ENCODE data around the gene FRA10AC1.

The FRA10AC1 gene, protein sequence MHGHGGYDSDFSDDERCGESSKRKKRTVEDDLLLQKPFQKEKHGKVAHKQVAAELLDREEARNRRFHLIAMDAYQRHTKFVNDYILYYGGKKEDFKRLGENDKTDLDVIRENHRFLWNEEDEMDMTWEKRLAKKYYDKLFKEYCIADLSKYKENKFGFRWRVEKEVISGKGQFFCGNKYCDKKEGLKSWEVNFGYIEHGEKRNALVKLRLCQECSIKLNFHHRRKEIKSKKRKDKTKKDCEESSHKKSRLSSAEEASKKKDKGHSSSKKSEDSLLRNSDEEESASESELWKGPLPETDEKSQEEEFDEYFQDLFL

DNA sequence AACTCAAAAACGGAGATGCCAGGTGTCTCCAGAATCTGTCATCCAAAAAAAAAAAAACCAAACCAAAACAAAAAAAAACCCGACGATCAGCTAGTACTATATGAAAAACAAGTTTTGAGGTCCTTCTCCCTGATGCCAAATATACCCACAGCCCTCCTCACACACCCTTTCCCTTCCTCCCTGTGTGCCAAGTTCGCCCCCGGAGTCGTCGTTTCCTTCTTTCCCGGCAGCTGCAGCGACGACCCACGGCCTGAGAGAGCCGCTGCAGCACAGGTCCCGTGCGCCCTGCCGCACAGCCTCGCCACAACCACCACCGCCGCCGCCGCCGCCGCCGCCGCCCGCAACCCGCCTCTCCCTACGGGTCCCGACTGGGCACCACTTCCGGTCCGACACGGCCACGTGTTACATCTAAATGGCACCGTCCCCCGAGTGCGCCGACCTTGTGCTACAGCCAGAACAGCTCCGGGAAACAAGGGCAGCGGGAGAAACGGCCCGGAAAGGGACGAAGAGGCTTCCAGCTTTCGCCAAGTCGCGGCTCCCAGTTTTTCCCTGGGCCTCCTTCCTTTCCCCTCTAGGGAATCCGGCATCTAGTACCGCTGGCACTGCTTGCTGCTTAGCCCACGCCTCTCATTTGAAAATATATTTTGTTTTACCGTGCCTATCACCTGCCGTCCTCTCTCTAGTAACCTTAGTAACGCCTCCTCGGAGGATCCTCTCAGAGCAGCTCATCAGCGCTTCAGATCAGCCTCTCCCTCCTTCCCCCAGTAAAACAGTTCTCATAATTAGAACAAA, at the start of gene FRA10AC1:
Gene FRA10AC1, minus strand, starts transcription at position 383 of the 792 bp plus-strand sequence. CDS start 2,486 bp downstream, outside the sequence.
- peak; percentile 97 for DNase-seq

DNA sequence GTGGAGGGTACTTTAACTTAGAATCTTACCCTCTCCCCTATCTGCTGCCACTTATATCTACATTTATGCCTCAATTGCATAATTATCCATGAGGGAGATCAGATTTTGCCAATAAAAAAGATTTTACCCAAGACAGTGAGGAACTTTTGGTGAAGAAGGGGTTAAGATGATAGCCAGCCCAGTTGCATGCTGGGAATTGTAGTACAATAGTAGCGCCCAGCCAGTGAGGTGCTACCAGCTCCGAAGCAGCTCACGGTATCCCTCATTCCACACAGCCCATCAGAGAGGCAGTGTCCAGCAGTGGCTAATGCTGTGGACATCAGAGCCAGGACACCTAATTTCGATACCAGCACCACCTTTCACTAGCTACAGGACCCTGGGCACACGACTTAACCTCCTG, 49.4 kb upstream of the FRA10AC1 start:
- no peak for DNase-seq

DNA sequence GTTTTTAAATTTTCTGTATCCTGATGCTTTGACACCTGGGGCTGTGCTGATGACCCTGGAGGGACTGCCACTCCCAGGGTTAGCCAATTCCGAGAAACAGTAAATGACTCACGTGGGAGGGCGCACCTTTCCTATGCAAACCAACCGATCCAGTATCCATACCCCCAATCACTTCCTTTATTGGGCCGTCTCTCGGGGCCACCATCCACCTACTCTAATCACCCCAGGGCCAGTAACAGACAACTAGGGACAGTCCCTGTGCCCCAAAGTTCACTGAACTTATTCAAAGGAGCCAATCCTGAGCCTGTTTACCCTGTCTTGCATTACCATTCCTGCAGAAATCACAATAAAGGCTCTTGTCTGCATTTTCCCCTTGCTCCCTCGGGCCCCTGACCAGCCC, 48.7 kb upstream of the FRA10AC1 start:
- DNase-seq: no peak

DNA sequence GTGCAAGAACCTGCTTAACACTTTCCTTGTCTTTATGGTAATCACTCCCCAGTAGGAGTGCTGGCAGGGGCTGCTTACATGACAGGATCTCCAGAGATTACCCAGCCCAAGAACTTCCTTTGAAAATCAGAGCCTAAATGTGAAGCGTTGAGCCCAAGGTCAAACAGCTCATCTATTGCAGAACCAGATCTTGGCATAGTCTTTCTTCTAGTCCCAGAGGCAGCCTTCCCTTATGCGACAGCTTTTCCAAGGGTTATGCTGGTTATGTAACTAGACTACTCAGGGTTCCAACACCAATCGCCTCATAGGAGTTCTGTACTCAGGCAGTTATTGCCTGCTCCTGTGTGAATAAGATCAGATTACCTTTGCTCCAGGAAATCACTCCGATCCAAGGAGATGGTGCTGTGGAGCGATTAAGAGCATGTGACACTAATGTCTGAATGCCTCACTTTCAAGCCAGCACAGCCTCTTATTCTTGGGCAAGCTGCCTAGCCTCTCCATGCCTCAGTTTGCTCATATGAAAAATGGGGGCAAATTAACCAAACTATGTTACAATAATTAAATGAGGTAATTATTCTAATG, 46.9 kb upstream of the FRA10AC1 start:
- no peak for DNase-seq

DNA sequence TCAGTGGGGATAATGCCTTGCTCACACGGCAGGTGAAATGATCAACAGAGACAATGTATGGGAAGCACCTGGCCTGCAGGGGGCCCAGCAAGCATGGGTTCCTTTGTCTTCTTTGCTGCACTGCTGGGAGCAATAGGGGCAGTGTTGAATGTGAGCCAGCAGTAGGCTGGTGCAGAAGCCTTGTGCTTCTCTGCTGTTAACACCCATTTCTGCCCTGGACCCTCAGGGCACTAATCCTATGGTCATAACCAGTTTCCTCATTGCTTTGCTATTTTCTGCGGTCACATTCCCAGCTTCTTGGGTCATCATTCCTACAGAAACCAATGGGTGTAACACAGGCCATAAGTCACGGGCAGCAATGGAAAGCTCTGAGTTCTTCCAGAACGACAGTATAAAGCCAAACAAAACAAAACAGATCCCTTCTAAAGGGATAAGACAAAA, 44.5 kb upstream of the FRA10AC1 start:
- DNase-seq: no peak

DNA sequence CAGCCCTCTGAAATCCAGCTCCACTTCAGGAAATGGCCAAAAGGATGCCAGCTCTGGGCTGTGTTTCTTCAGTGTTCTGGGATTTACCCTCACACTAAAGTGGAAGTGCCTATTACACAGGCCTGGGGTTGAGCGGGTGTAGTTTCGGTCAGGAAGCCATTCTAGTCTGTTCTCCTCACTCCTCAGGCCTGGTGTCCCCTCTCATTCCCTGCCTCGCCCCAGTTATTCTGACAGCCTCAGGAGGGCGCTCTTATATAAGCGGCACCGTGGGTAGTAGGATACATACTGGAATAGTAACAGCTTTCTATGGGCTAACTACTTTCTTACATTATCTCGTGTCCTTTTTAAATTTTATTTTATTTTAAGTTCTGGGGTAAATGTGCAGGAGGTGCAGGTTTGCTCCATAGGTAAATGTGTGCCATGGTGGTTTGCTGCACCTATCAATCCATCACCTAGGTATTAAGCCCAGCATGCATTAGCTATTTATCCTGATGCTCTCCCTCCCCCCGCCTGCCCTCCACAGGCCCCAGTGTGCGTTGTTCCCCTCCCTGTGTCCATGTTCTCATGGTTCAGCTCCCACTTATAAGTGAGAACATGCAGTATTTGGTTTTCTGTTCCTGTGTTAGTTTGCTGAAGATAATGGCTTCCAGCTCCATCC, 43.1 kb upstream of the FRA10AC1 start:
- no peak for DNase-seq

DNA sequence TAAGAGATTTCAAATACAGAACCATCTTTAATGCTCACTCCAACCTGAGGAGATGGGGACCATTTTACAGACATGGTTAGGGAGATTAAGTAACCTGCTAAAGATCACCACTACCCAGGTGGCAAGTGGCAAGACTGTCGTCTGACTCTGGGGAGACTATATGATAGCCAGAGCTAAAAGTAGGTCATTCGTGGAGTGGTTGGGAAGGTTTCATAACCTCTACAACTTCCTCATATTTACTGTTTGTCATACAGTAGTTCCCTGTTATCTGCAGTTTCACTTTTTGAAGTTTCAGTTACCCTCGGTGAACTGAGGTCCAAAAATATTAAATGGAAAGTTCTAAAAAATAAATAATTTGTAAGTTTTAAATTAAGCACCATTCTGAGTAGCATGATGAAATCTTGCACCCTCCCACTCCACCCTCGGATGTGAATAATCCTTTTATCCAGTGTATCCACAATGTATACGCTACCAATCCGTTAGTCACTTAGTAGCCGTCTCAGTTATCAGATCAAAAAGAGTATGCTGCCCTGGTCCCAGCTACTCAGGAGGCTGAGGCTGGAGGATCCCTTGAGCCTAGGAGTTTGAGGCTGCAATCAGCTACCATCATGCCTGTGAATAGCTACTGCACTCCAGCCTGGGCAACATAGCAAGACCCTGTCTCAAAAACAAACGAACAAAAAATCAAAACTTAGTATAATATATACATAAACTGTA, 40.4 kb upstream of the FRA10AC1 start:
- DNase-seq: no peak

DNA sequence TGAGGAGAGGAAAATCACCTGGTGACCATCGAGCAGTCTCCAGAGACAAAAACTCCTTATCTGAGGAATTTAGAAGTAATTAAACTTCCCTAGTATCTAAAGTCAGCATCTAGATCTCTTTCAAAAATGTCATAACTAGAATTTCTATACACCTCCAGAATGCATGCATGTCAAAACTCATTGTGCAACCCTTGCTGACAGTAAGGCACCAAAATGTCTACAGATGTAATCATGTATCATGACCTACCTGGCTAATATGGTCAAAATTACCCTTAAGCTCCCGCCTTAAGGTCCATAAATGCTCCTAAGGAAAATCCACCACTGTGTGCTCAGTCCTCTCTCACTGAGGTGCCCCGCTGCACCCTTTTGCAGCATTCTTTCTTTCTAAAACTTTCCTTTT, 39.0 kb upstream of the FRA10AC1 start:
- no peak for DNase-seq

DNA sequence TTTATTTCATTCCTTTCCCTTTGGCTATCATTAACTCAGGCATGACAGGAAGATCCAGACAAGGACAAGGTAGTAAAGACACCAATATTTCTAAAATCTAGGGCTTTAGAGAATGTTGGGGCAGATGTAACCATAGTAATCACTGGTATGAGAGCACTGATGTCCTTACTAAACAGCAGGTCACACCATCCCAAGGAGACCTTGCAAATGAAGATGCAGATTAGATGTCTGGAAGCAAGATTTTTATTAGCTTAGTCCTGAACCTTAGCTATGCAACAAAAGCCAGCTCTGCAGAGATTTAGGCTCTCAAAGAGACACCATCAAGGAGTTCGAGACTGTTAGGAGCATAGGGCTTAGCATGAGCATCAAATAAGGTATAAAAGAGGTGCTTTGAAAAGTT, 23.6 kb upstream of the FRA10AC1 start:
- DNase-seq: no peak

DNA sequence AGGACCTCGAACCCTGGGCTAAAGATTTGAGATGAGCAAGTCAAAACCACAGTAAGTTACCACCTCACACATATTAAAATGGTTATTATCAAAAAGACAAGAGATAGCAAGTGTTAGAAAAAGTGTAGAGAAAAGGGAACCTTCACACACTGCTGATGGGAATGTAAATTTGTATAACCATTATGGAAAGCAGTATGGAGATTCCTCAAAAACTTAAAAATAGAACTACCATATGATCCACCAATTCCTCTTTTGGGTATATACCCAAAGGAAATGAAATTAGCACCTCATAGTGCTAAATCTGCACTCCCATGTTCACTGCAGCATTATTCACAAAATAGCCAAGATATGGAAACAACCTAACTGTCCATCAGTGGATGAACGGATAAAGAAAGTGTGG, 20.8 kb upstream of the FRA10AC1 start:
- DNase-seq: no peak

DNA sequence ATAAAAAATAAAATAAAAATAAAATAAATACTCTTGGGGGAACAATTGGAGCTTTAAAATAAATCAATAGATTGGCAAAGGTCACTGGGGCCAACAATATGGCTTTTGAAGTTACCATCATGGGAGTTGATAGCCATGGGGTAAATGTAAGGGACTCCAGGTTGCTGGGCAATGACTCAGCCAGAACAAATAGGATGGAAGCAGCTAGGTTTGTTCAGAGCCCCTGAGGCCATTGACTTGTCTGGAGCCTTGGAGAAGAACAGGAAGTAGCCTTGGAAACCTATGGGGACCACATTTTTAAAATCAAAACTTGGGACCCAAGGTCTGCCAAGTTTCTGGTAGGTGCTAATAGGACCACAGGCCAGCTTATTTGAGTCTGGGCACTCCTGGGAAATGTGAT, 20.2 kb upstream of the FRA10AC1 start:
- no peak for DNase-seq

DNA sequence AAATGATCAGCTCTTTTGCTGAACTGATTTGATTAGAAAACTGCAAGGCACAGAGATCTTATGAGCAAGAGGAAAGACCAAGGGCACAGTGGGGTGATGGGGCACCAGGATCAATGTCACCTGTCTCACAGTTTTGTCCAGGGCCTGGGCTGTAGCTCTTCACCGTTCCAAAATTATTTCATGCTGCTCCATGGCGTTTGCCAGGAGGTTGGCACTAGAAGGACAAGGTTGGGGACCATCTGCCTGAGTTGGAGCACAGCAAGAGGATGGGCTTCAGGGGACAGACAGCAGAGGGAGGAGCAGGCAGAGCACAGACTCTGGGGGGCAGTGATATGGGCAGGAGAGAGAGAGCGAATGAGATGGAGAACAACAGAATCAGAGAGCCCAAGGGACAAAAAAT, 17.5 kb upstream of the FRA10AC1 start:
- DNase-seq: no peak

DNA sequence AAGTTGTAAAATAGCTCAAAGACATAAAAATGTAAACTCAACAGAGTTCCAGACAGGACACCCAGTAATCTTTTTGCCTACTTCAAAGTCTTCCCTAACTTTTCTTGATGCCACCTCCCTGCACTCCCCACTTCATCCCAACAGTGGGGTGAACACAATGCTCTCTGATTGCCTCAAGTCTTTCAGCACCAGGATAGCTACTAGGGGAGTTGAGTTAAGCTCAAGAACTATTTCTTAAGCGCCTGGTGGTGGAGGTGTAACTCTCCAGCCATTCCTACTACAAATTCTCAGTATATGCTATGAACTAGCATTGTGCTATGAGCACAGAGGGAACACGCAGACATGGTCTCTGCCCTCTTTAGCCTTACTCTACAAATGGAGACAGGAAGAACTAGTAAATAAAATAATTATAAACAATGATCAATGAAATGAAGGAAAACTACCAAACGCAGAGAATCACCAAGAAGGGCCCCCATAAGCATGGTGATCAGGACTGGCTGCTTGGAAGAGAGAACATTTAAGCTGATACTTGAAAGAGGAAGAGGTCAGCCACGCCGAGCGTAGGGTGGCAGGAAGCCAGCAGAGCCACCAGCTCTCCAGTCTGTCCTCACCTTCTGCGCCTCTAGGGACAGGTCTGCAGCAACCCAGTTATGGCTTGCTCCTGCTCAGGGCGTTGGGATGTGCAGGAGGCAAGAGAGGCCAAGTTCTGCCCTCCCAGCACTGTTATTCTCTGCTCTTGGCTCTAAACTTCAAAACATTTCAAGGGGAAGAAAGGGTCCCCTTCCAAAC, 16.7 kb upstream of the FRA10AC1 start:
- no peak for DNase-seq

DNA sequence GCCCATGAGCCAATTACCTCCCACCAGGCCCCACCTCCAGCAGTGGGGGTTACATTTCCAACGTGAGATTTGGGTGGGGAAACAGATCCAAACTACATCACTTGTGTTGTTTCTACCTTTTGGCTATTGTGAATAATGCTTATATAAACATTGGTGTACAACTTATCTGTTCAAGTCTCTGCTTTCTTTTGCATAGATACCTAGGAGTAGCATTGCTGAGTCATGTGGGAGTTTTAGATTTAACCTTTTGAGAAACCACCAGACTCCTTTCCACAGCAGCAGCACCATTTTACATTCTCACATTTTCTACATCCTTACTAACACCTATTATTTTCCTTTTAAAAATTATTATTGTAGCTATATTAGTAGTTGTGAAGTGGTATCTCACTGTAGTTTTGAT, 14.4 kb upstream of the FRA10AC1 start:
- DNase-seq: no peak

DNA sequence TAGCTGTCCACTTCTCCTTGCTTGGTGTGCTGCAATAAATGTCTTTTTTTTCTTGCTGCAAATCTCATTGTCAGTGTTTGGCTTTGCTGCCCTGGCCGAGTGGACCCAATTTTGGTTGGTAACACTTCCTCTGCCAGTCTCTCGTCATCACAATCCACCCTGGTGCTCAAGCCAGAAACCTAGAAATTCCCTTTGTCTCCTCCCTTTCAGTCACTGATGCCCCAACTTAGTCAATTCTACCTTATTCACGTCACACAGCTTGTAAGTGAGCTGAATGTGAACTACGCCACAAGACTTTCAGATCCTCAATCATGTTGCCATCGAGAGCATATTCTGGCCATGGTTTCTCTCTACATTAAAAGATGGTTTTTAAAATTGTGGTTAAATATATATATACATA, 13.0 kb upstream of the FRA10AC1 start:
- DNase-seq: no peak

DNA sequence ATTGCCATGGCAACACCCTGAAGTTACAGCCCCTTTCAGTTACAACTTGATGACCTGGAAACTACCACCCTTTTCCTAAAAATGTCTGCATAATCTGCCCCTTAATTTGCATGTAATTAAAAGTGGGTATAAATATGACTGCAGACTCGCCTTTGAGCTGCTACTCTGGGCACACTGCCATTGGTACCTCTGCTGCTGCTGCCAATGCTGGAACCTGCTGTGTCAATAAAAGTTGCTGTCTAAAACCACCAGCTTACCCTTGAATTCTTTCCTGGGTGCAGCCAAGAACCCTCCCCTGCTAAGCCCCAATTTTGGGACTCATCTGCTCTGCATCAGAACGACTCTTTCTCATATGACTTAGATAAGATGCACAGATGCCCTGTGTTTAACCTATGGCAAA, 10.2 kb upstream of the FRA10AC1 start:
- DNase-seq: no peak

DNA sequence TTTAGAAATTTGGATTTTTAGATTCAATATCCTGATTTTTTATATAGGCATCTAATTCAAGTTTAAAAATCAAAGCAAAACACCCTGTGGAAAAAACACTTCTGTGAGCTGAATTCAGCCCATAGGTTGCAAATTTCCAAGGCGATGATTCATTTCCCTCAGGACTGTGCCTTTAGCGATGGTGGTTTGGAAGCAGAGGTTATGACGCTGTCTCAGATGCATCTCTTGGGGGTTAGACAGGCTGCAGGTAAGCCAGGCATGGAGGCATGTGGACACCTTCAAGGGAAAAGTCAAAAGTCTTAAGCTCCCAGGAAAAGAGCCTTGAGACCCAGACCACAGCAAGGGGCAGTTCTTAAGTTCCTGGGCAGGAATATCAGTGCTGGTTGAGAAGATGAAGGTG, 9.5 kb upstream of the FRA10AC1 start:
- no peak for DNase-seq

DNA sequence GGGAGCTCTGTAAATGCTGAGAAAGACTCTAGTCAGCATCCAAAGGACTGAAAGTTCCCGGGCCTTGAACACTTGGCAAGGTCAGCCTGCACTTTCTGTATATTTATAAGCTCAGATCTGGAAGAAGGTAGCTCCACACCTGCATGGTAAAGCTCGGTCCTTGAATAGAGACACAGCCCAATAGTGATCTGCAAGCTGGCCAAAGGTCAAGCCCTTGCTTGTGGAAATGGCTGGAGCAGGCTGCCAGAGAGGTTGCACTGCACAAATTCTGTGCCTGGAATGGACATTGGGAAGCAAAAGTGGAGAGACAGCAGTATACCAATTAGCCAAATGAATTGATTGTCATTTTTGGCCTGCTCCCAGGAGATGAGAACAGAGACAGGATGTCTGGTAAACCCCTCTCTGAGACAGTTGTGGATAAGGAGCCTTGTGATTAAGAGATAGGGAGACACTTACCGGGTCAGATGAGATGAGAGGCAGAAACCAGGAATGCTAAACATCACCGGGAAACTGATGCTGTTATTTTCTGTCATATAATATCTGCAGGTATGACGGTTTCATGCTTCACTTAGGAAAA, 8.0 kb upstream of the FRA10AC1 start:
- no peak for DNase-seq

DNA sequence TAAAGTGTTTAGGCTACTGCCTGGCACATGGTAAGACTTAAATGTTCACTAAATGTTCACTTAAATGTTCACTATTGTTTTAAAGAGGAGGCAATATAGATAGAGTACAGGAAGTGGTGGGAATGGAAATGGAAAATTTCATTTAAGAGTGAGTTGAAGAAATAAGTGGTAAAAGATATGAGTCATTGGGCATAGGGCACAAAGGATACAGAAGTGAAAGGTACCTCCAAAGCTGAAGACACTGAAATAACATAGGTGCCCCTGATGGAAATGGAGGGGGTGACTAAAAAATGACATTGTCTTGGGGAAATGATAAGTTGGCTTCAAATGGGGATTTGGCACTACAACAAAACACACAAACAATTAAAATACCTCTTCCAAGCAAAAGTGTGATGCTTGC, 5.2 kb upstream of the FRA10AC1 start:
- DNase-seq: no peak

DNA sequence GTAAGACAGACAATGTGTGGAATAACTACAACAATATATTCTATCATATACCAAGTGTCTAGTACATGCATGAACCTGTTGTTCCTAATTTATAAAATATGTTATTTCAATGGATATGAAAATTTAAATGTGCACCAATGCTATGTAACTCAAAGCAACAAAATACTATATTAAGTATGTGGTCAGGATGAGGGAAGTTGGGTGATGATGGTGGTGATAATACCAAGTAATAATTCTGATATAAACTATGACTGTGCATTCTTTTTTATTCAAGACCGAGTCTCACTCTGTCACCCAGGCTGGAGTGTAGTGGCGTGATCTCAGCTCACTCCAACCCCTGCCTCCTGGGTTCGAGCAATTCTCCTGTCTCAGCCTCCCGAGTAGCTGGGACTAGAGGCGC, 2.1 kb upstream of the FRA10AC1 start:
- no peak for DNase-seq

DNA sequence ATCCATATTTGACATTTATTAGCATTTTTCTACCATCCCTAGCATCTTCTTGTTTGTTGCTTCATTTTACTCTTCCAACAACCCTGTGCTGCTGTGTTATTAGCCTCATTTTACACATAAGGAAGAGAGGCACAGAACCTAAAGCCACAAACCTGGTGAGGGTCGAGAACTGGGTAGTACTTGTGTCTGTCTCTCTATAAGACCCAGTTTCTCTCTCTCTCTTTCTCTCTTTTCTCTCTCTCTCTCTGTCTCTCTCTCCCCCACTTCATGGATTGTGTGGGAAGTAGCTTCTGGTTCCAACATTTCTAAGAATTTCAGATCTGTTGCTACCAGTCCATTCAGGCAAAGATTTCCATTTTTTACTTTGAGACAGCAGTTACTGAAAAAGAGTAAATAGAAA, 1.4 kb upstream of the FRA10AC1 start:
- DNase-seq: no peak

DNA sequence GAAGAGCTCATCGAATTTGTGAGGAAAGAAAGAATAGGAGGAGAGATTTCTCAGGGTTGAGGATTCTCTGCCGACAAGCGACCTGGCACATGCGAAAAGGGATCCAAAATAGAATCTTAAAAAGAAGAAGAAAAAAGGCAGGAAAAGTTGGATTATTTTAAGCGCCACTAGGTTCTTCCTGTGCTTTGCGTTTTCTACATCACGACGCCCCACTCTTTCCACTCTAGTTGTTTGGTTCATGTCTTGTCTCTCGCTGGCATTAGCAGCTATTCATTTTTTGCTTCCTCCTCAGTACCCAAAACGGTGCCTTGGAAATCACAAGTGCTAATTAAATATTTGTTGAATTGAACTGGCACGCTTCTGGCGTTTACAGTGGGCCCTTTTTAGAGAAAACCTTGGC, 674 bp upstream of the FRA10AC1 start:
- DNase-seq: no peak

Measured in activated CD8-positive, alpha-beta memory T cell treated with anti-CD3 and anti-CD28 coated beads, Interleukin-2, amount 50 U/mL, for 48 hours (primary cell).